HG03025 (cell line): ENCODE measurements around the gene SYNPO2.

Experiments
- ATAC-seq: cut with Tn5 transposase; IDR thresholded peaks from one replicate; pipeline ENCODE4 v1.9.1; 2021; ENCODE audit warnings: mild to moderate bottlenecking, moderate library complexity; ENCODE audit not compliant: unreplicated experiment, low FRiP score

Gene SYNPO2, protein sequence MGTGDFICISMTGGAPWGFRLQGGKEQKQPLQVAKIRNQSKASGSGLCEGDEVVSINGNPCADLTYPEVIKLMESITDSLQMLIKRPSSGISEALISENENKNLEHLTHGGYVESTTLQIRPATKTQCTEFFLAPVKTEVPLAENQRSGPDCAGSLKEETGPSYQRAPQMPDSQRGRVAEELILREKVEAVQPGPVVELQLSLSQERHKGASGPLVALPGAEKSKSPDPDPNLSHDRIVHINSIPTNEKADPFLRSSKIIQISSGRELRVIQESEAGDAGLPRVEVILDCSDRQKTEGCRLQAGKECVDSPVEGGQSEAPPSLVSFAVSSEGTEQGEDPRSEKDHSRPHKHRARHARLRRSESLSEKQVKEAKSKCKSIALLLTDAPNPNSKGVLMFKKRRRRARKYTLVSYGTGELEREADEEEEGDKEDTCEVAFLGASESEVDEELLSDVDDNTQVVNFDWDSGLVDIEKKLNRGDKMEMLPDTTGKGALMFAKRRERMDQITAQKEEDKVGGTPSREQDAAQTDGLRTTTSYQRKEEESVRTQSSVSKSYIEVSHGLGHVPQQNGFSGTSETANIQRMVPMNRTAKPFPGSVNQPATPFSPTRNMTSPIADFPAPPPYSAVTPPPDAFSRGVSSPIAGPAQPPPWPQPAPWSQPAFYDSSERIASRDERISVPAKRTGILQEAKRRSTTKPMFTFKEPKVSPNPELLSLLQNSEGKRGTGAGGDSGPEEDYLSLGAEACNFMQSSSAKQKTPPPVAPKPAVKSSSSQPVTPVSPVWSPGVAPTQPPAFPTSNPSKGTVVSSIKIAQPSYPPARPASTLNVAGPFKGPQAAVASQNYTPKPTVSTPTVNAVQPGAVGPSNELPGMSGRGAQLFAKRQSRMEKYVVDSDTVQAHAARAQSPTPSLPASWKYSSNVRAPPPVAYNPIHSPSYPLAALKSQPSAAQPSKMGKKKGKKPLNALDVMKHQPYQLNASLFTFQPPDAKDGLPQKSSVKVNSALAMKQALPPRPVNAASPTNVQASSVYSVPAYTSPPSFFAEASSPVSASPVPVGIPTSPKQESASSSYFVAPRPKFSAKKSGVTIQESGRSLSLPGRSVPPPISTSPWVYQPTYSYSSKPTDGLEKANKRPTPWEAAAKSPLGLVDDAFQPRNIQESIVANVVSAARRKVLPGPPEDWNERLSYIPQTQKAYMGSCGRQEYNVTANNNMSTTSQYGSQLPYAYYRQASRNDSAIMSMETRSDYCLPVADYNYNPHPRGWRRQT

GRCh38 chr4:118888666-118889311 is at the start of gene SYNPO2:
TSS of gene SYNPO2 (plus strand) at chr4:118888854. CDS start at chr4:118889037, 183 bp downstream.
- ATAC-seq, result peak; percentile 59

GRCh38 chr4:118839221-118839927 is 49.3 kb upstream of the SYNPO2 start:
- ATAC-seq, result no peak

- no peak for ATAC-seq
Measured at GRCh38 chr4:118842055-118842454, 46.6 kb upstream of the SYNPO2 start.

DNA sequence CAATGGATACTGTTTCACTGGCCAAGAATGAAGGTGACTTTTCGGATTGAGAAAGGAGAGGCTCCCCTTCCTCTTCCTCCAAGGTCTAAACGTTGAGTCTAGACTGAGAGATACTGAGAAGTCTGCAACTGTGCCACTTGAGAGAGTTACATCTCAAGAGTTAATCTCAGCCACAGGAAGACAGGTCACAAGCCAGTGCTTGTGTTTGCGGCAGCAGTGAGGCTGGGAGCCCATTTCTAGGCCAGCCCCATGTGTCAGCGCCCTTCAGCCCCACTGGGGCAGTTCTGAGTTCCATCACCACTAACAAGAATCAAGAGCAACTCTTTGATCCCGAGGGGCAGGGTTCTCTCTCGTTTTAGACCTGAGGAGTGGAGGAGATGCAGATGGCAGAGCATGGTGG is 45.4 kb upstream of the SYNPO2 start:
- ATAC-seq, result no peak

GRCh38 chr4:118845552-118846050 is 43.1 kb upstream of the SYNPO2 start:
- no peak for ATAC-seq

GRCh38 chr4:118846979-118847378 is 41.7 kb upstream of the SYNPO2 start:
- ATAC-seq, result no peak

- ATAC-seq, result no peak
Measured at GRCh38 chr4:118848242-118848641, 40.4 kb upstream of the SYNPO2 start.

DNA sequence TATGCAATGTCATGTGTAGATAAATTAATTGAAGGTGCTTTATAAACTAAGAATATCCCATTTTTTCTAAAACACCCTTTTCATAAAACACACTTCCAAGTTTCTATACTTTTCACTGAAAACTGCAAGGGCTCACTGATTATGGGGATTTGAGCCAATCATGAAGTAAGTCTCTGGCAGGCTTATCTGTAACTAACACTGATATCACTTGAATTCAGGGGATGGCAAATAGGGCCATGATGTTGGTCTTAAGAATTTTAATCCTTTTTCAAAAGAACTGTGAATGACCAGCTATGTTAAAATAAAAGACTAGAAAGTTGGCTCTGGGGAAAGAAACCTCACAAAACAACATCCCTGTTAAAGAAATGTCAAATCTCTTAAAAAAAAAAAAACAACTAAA is 39.8 kb upstream of the SYNPO2 start:
- no peak for ATAC-seq

DNA sequence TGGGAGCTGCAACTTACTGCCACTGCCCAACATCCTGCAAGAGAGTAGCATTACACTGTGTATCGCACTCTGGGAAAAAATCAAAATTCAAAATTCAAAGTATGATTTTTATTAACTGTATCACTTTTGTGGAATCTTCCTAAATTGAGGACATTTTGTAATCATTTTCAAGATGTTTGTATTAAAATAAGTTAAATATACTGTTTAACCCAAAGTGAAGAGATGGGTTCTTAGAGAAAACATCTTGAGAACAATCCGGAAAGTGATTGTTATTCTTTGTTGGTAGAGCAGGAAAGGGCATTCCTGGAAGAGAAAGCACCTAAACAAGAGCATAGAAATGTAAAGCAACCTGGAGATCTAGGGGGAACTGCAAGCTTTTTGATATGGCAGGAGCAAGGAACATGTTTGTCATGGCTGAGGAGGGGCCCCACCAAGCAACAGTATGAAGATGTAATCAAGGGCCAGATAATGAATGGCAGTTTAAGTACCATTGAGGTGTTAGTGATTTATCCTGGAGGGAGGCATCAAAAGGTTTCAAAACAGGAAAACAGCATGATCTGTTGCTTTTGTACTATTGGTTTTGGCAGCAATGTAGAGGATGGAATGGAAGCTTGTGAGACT is 38.7 kb upstream of the SYNPO2 start:
- no peak for ATAC-seq

DNA sequence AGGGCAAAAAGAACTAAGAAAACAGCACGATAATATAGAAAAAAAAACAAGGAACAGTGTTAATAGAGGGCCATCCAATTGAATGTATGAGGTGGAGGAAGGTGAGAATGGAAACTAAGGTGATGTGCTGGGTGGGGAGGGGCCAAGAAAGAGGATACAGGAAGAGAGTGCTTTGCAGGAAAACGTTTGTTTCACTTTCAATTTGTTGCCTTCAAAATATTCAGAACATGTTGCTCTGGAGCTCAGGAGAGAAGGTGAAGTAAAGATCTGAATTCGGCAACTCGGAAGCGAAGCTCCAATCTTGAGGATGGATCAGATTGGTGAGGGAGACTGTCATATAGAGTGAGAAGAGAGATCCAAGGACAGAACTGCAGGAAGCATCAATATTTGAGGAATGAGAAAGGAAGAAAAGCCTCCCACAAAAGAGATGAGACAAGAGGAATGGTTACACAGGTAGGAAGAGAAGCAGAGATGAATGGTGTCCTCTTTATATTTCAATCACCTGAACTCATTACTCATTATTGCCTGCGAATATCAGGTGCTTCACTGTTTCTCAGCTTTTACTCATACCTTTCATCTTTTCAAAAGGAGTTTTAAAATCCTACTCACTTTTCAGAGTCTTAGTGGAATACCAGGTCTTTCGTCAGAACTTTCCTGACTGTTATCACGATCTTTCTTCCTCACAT is 38.0 kb upstream of the SYNPO2 start:
- peak; percentile 86 for ATAC-seq

DNA sequence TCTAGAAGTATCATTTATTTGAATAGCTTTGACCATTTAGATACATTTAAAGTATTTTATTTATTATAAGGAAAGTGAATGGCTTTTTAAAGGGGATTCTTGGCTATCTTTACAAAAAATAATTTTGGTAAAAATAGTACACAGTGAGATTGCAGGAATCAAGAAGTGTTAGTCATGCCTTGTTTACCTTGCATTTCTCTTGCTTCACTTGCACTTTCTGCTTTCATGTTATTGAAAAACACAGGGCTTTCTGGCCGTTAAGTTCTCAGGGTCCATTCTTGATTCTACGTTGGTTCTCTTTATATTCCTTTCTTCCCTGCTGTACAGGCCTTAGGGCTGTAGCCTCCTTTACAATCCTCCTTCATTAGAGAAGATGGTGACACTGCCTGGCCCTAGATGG is 30.9 kb upstream of the SYNPO2 start:
- no peak for ATAC-seq

DNA sequence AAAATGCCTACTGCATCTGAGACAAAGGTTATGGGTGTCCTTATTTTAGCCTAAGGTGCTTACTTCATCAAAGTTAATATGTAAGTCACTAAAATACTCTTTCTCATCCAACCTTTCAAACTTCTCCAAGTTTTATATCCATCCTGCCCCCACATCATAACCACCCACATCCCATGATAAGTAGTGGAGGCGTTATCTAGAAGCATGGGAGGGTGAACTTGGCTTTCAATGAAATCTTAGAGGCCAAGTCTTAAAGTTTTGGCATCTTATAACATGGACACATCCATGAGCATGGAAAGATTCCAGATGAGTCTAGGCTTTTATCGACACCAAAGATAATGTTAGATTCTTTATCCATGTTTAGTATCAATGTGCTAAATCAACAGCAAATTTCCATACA is 29.9 kb upstream of the SYNPO2 start:
- ATAC-seq, result no peak

DNA sequence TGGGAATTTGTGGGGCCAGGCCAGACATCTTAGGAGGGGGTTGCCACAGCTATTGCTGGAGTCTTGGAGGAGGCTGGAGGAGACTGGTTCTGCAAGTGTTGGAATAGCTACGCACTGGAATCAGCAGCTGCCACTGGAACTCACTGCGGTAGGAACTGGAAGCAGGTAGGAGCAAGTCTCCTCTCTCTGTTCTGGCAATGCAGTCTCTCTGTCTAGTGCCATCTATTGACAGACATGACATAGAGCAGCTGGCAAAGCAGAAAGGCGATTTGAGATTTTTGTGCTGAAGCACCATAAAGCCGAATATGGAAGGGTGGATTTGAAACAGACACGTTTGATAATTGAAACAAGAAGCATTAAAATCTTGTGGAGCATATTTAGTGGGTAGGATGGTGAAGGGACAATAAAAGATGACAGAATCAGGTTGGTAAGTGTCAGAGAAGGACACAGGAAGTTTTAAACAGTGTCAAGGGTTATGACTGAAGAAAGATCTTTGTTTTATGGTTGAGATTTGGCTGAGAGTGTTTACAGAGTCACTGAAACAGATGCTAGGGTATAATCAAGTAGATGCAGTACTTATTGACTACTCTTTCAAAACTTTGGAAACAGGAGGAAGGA is 23.5 kb upstream of the SYNPO2 start:
- no peak for ATAC-seq

- ATAC-seq, result no peak
Measured at GRCh38 chr4:118866442-118866841, 22.2 kb upstream of the SYNPO2 start.

DNA sequence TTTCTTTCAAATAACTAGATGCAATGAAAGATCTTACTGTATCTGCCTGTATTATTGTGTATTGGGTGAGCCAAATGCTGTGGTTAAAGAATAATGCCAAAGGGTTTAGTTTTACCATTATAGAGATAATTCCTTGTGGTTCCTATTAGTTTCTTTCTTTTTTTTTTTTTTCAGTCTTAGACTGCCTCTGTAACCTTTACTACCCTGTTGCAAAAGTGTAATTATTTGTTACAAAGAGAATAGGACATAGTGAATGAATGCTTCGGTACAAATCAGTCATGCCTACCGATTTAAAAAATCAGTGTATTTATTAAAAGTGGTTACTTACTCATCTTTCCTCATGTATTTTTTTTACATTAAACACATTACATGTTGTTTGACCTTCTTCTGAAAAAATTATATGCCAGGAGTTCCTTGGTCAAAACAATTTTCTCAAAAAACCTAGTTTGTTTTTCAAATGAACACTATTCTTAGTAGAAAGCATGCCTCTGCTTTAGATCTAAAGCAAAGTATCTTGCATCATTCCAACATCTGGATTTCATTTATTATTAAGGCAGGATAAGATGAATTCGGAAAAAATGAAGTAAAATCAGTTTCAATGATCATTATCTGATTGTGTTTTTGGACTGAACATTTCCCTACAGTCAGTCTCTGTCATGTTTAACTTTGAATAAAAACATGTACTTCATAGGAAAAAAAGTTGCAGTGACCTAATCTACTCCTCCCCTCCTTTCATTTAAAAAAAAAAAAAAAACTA is 21.2 kb upstream of the SYNPO2 start:
- ATAC-seq, result no peak

DNA sequence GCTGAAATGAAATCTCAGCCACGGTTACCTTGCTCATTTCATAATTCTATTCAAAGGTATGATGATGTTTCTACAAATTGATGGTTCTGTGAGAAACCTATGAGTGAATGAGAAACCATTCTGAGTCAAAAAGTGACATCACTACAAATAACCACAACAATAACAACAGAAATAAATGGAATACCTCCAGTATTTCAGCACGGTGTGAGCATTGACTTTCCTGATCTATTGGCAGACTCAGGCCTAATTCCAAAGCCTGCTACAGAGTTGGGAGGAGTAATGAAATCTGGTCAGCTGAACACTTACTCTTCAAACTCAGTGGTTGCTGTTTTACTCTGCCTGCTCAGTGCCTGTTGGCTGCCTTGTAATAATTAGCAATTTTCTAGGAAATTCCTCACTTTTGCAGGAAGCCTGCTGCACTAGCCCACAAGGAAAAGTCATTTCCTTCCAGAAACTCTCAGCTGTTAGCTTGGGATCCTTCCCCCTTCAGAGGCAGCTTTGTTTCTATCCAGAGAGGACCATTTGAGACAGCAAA is 18.8 kb upstream of the SYNPO2 start:
- no peak for ATAC-seq

DNA sequence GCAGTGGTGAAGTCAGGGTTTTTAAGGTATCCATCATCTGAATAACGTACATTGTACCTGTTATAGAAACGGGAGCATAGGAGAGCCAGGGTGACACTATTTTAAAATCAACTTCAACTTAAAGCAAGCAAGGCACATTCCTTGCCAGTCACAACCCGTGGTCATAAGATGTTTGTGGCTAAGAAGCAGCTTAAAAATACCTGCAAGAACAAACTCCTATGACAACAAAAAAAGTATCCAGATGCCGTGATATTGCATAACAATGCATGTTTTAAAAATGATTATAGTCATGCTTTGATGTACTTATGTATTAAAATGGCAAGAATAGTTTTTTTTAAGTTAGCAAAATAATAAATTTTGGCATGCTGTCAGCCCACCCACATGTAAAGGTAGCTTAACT is 16.5 kb upstream of the SYNPO2 start:
- ATAC-seq, result no peak
